Measurements from ENCODE around the gene LRP11. TPM values are rescaled to one million over a fixed set of nuclear protein-coding genes. Genes with fewer than 3 reads are reported as not detected.
"Not testable (repeated sequence)": the region's sequence is repeated elsewhere in the genome, so short reads cannot be mapped to it uniquely, and the experiment has no call there.

Gene LRP11
- total RNA-seq, 1 donor from 2014 or later, result 3.7 TPM

- intact Hi-C loops (cut with micrococcal nuclease), result no loop called here
- peaks cover 21% of the 10 kb centered on the region for H3K4me1 Mint-ChIP-seq
- H3K36me3 Mint-ChIP-seq (ENCODE audit: low read depth), result no peaks in the 10 kb centered on the region
- H3K9me3 Mint-ChIP-seq, result no peaks in the 10 kb centered on the region
- no peak for DNase-seq
- no peak overlapping the region for H3K4me3 Mint-ChIP-seq
- H3K27ac Mint-ChIP-seq, result no peak overlapping the region
- peaks cover 20% of the 10 kb centered on the region for H3K27me3 Mint-ChIP-seq
Observed at GRCh38 chr6:149856256-149856994, 7.7 kb downstream of the LRP11 start.

GRCh38 chr6:149855741-149856140, 8.4 kb downstream of the LRP11 start:
- Mint-ChIP-seq H3K27ac (no peak overlapping the region), H3K36me3 (ENCODE audit: low read depth) (no peaks in the 10 kb centered on the region), H3K9me3 (no peaks in the 10 kb centered on the region), H3K4me1 (peaks cover 22% of the 10 kb centered on the region), H3K27me3 (peaks cover 21% of the 10 kb centered on the region), H3K4me3 (no peak overlapping the region)
- DNase-seq, result no peak
- intact Hi-C loops (cut with micrococcal nuclease), result no loop called here

GRCh38 chr6:149855040-149855654, 9.0 kb downstream of the LRP11 start:
- no peak overlapping the region for H3K27ac Mint-ChIP-seq
- H3K27me3 Mint-ChIP-seq, result peaks cover 18% of the 10 kb centered on the region
- peaks cover 22% of the 10 kb centered on the region for H3K4me1 Mint-ChIP-seq
- intact Hi-C loops (cut with micrococcal nuclease), result no loop called here
- H3K4me3 Mint-ChIP-seq, result no peak overlapping the region
- no peaks in the 10 kb centered on the region for H3K36me3 Mint-ChIP-seq (ENCODE audit: low read depth)
- no peak for DNase-seq
- H3K9me3 Mint-ChIP-seq, result no peaks in the 10 kb centered on the region

GRCh38 chr6:149854532-149854931, 9.6 kb downstream of the LRP11 start:
- no peaks in the 10 kb centered on the region for H3K9me3 Mint-ChIP-seq
- no peak for DNase-seq
- no peak overlapping the region for H3K27ac Mint-ChIP-seq
- no peak overlapping the region for H3K4me3 Mint-ChIP-seq
- H3K27me3 Mint-ChIP-seq, result peaks cover 23% of the 10 kb centered on the region
- intact Hi-C loops (cut with micrococcal nuclease), result no loop called here
- peaks cover 22% of the 10 kb centered on the region for H3K4me1 Mint-ChIP-seq
- H3K36me3 Mint-ChIP-seq (ENCODE audit: low read depth), result no peaks in the 10 kb centered on the region

GRCh38 chr6:149854017-149854416, 10.1 kb downstream of the LRP11 start:
- intact Hi-C loops (cut with micrococcal nuclease); H3K9me3 Mint-ChIP-seq; H3K27ac Mint-ChIP-seq; DNase-seq; H3K36me3 Mint-ChIP-seq (ENCODE audit: low read depth); H3K4me3 Mint-ChIP-seq: not testable (repeated sequence)
- peaks cover 25% of the 10 kb centered on the region for H3K27me3 Mint-ChIP-seq
- H3K4me1 Mint-ChIP-seq, result peaks cover 22% of the 10 kb centered on the region

GRCh38 chr6:149852881-149853280, 11.3 kb downstream of the LRP11 start:
- H3K36me3 Mint-ChIP-seq (ENCODE audit: low read depth), result no peaks in the 10 kb centered on the region
- H3K27me3 Mint-ChIP-seq, result peaks cover 23% of the 10 kb centered on the region
- H3K9me3 Mint-ChIP-seq, result no peaks in the 10 kb centered on the region
- H3K4me3 Mint-ChIP-seq, result no peak overlapping the region
- peaks cover 22% of the 10 kb centered on the region for H3K4me1 Mint-ChIP-seq
- H3K27ac Mint-ChIP-seq, result no peak overlapping the region
- no peak for DNase-seq
- intact Hi-C loops (cut with micrococcal nuclease), result no loop called here

GRCh38 chr6:149852180-149852579, 12.0 kb downstream of the LRP11 start:
- peak; percentile 69 for DNase-seq
- peaks cover 23% of the 10 kb centered on the region for H3K27me3 Mint-ChIP-seq
- no peak overlapping the region for H3K27ac Mint-ChIP-seq
- peaks cover 22% of the 10 kb centered on the region for H3K4me1 Mint-ChIP-seq
- no peaks in the 10 kb centered on the region for H3K36me3 Mint-ChIP-seq (ENCODE audit: low read depth)
- no peaks in the 10 kb centered on the region for H3K9me3 Mint-ChIP-seq
- intact Hi-C loops (cut with micrococcal nuclease), result no loop called here
- H3K4me3 Mint-ChIP-seq, result no peak overlapping the region

- Mint-ChIP-seq H3K9me3 (no peaks in the 10 kb centered on the region), H3K27ac (no peak overlapping the region), H3K27me3 (peaks cover 20% of the 10 kb centered on the region), H3K4me3 (no peak overlapping the region), H3K36me3 (ENCODE audit: low read depth) (no peaks in the 10 kb centered on the region), H3K4me1 (peaks cover 22% of the 10 kb centered on the region)
- no peak for DNase-seq
- intact Hi-C loops (cut with micrococcal nuclease), result no loop called here
Observed at GRCh38 chr6:149851461-149852110, 12.6 kb downstream of the LRP11 start.

GRCh38 chr6:149848343-149848742, 15.8 kb downstream of the LRP11 start:
- DNase-seq; H3K4me3 Mint-ChIP-seq; H3K9me3 Mint-ChIP-seq; H3K36me3 Mint-ChIP-seq (ENCODE audit: low read depth); H3K27ac Mint-ChIP-seq; intact Hi-C loops (cut with micrococcal nuclease): not testable (repeated sequence)
- H3K4me1 Mint-ChIP-seq, result peaks cover 19% of the 10 kb centered on the region
- H3K27me3 Mint-ChIP-seq, result peaks cover 20% of the 10 kb centered on the region

GRCh38 chr6:149847939-149848267, 16.3 kb downstream of the LRP11 start:
- Mint-ChIP-seq H3K27me3 (peaks cover 20% of the 10 kb centered on the region), H3K4me1 (peaks cover 18% of the 10 kb centered on the region), H3K9me3 (no peaks in the 10 kb centered on the region), H3K36me3 (ENCODE audit: low read depth) (no peaks in the 10 kb centered on the region), H3K4me3 (no peak overlapping the region), H3K27ac (no peak overlapping the region)
- no peak for DNase-seq
- intact Hi-C loops (cut with micrococcal nuclease), result no loop called here

- Mint-ChIP-seq H3K4me1 (peaks cover 3% of the 10 kb centered on the region), H3K36me3 (ENCODE audit: low read depth) (no peaks in the 10 kb centered on the region), H3K27ac (no peak overlapping the region), H3K4me3 (no peak overlapping the region), H3K9me3 (no peaks in the 10 kb centered on the region), H3K27me3 (peaks cover 23% of the 10 kb centered on the region)
- no peak for DNase-seq
- intact Hi-C loops (cut with micrococcal nuclease), result no loop called here
Observed at GRCh38 chr6:149846321-149846720, 17.8 kb downstream of the LRP11 start.

- Mint-ChIP-seq H3K36me3 (ENCODE audit: low read depth) (no peaks in the 10 kb centered on the region), H3K4me3 (no peak overlapping the region), H3K4me1 (no peaks in the 10 kb centered on the region), H3K9me3 (no peaks in the 10 kb centered on the region), H3K27me3 (peaks cover 20% of the 10 kb centered on the region), H3K27ac (no peak overlapping the region)
- DNase-seq, result no peak
- intact Hi-C loops (cut with micrococcal nuclease), result no loop called here
Observed at GRCh38 chr6:149845549-149845948, 18.6 kb downstream of the LRP11 start.

GRCh38 chr6:149844480-149844879, 19.7 kb downstream of the LRP11 start:
- H3K27me3 Mint-ChIP-seq, result peaks cover 15% of the 10 kb centered on the region
- H3K9me3 Mint-ChIP-seq, result no peaks in the 10 kb centered on the region
- no peak for DNase-seq
- no peaks in the 10 kb centered on the region for H3K4me1 Mint-ChIP-seq
- no peak overlapping the region for H3K4me3 Mint-ChIP-seq
- no peaks in the 10 kb centered on the region for H3K36me3 Mint-ChIP-seq (ENCODE audit: low read depth)
- intact Hi-C loops (cut with micrococcal nuclease), result no loop called here
- H3K27ac Mint-ChIP-seq, result no peak overlapping the region

GRCh38 chr6:149844036-149844435, 20.1 kb downstream of the LRP11 start:
- DNase-seq; H3K27ac Mint-ChIP-seq; H3K9me3 Mint-ChIP-seq; H3K4me3 Mint-ChIP-seq; H3K4me1 Mint-ChIP-seq; H3K36me3 Mint-ChIP-seq (ENCODE audit: low read depth); intact Hi-C loops (cut with micrococcal nuclease): not testable (repeated sequence)
- peaks cover 16% of the 10 kb centered on the region for H3K27me3 Mint-ChIP-seq

Measured in activated CD4-positive, alpha-beta T cell treated with anti-CD3 and anti-CD28 coated beads, Interleukin-2, amount 10 ng/mL, durations not matched to agents 24 days and 14 days (primary cell).